HG03432 (cell line): ENCODE measurements around the gene PLCL2.
A peak's percentile ranks its signal among the peaks of the same experiment; 100 is the strongest.

ENCODE experiments used
- ATAC-seq: cut with Tn5 transposase; IDR thresholded peaks from one replicate; pipeline ENCODE4 v1.9.1; 2021; ENCODE audit warnings: mild to moderate bottlenecking, moderate library complexity; ENCODE audit not compliant: unreplicated experiment

PLCL2 gene

DNA sequence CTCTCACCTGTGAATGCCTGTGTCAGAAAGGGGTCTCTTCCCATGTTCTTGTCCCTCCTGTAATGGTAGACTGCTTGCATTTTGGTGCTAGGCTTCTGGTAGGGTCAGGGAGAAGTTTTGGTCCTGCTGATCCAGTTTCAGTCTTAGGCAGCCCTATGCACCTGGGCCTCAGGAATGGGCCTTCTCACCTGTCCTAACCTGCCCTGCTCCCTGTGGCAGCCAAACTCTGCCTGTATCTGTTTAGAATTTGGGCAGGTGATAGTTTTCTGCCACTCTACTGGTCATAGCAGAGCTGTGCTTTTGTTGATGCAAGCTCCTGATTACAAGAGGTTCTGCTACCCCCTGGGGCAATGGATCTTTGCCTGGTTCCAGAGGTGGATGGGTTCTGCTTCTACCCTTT is 118.7 kb downstream of the PLCL2 start:
- ATAC-seq: no peak

- peak; percentile 57 for ATAC-seq
Observed at GRCh38 chr3:17006132-17006852, 121.5 kb downstream of the PLCL2 start.

GRCh38 chr3:17007284-17007683 is 122.5 kb downstream of the PLCL2 start:
- no peak for ATAC-seq

DNA sequence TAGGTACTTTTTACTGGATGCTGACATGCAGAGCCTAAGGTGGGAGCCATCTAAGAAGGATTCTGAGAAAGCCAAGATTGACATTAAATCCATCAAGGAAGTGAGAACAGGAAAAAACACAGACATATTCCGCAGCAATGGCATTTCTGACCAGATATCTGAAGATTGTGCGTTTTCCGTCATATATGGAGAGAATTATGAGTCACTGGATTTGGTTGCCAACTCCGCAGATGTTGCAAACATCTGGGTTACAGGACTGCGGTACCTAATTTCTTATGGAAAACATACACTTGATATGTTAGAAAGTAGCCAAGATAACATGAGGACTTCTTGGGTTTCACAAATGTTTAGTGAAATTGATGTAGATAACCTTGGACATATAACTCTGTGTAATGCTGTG is 125.1 kb downstream of the PLCL2 start:
- ATAC-seq: no peak

DNA sequence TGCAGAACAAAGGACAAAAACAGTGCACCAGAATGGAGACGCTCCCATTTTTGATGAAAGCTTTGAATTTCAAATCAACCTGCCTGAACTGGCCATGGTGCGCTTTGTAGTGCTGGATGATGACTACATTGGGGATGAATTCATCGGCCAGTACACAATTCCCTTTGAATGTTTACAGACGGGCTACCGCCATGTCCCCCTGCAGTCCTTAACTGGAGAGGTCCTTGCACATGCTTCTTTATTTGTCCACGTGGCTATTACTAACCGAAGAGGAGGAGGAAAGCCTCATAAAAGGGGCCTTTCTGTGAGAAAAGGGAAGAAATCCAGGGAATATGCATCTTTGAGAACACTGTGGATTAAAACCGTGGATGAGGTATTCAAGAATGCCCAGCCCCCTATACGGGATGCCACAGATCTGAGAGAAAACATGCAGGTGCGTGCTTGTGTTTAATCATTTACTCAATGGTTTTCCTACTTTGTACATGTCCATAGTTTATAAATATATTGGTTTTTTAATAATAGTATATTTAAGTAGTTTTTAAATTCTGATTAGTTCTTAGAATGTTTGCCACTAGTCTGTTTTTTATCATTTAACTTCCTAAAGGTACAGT is 127.1 kb downstream of the PLCL2 start:
- ATAC-seq: no peak

- no peak for ATAC-seq
Observed at GRCh38 chr3:17013050-17013449, 128.3 kb downstream of the PLCL2 start.

- peak; percentile 79 for ATAC-seq
Observed at GRCh38 chr3:17013571-17013970, 128.8 kb downstream of the PLCL2 start.

GRCh38 chr3:17014284-17014683 is 129.5 kb downstream of the PLCL2 start:
- ATAC-seq: no peak

GRCh38 chr3:17014709-17015108 is 130.0 kb downstream of the PLCL2 start:
- no peak for ATAC-seq

GRCh38 chr3:17021614-17022013 is 136.9 kb downstream of the PLCL2 start:
- ATAC-seq: no peak

- ATAC-seq: peak; percentile 99
Observed at GRCh38 chr3:17023006-17023664, 138.4 kb downstream of the PLCL2 start.

- no peak for ATAC-seq
Observed at GRCh38 chr3:17025594-17026139, 140.9 kb downstream of the PLCL2 start.

- ATAC-seq: no peak
Observed at GRCh38 chr3:17027318-17027717, 142.6 kb downstream of the PLCL2 start.

- ATAC-seq: no peak
Observed at GRCh38 chr3:17028363-17028762, 143.6 kb downstream of the PLCL2 start.

- ATAC-seq: peak; percentile 53
Observed at GRCh38 chr3:17030438-17030837, 145.7 kb downstream of the PLCL2 start.

DNA sequence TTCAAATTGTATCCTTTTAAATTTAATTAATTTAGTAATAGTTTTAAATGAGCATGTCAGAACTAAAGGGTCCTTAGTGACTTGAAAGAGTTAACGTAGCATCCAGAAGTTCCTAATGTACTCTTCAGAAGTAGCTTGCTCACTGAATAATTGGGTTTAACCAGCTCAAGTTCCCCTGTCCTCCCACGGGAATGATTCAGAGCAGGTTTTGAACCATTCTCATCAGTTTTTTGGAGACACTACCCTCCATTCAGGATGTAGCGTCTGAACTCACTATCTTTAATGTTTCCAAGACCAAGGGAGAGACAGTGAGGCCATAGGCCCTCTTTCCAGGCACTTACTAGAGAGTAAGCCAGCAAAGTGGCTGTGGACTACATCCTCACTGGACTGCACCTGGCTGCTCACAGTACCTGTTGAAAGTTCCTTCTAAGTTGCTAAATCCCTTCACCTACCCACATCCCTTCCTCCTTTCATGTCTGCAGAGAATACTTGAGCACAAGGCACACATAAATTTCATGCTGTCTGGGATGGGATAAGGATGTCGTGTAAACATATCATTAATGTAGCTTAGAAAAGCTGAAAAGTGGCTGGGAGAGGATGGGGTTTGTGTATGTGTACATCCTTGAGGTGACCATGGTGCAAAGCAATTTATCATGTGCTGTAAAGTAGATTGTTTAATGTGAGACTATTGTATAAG is 146.3 kb downstream of the PLCL2 start:
- no peak for ATAC-seq

DNA sequence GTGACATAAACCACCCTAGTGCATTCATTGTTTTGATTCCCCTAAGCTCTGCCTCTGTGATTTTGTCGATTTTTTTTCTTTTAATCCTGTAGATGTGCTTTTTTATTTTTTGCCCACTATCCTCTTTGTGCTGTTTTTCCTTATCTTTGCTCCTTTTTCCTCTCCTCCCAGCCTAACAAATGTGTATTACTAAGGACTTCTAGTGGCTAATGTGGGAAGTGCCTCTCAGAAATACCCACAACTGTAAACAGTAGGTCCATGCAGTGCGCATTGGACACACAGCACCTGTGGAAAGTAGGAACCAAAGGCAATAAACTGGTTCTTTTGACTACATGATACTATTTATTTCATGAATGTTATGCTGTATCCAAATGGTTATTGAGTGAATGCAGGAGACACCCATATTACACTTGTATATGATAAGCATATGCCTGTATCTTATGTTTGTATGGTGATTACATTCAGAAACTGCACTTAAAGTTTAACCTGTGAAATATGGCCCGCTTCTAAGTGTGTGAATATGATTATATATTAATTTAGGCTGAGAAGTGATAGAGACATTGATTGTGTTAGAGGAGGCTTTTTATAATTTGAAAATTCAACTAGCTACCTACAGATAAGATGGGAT is 147.8 kb downstream of the PLCL2 start:
- ATAC-seq: peak; percentile 43

DNA sequence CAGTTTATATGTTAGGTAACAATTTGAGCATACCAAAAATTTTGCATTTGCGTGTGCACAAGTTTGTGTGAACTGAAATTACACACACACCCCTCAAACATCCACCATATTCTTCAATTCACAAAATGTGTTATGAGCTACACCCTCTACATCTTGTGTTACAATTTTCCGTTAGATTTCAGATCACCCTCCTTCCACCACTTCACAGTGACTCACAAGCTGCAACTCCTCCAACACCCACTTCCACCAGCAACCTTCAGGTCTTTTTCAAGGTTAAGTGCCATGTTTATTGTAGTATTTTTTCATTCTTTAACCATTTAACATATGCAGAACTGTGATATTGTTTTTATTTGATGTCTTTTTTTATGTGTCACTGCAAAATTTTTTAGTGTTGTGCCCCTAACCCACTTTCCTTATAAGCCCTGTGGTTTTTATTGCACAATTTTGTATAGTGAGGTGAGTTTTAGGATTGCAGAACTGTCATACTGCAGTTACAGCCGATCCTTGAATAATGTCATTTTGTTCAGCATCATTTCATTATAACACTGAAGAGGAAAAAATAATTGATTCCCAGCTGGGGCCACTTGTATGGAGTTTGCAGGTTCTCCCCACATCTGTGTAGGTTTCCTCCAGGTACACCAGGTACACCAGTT is 148.9 kb downstream of the PLCL2 start:
- ATAC-seq: no peak

GRCh38 chr3:17035033-17035432 is 150.3 kb downstream of the PLCL2 start:
- ATAC-seq: no peak

- ATAC-seq: no peak
Observed at GRCh38 chr3:17035966-17036365, 151.2 kb downstream of the PLCL2 start.
